Activated CD4-positive, alpha-beta T cell treated with anti-CD3 and anti-CD28 coated beads for 36 hours (primary cell): Measurements from ENCODE around the gene SORCS3. TPM values are rescaled to one million over a fixed set of nuclear protein-coding genes. Genes with fewer than 3 reads are reported as not detected.

Source experiments
- ATAC-seq: fragments of 200-7000 bp; cut with Tn5 transposase; one replicate; pipeline ENCODE4 v1.10.0; 2021; ENCODE audit warnings: mild to moderate bottlenecking, moderate library complexity
- CTCF ChIA-PET: fragments of 350-600 bp; sonication (Branson Sonifier 250); formaldehyde crosslinking; loops from one replicate; lab custom pipeline; 2021; ENCODE audit warnings: antibody characterized with exemption; lab: Charles Lee
- POLR2A ChIA-PET: fragments of 350-600 bp; sonication (Branson Sonifier 250); formaldehyde crosslinking; loops from one replicate; lab custom pipeline; 2021; ENCODE audit warnings: antibody characterized with exemption, inconsistent platforms; lab: Charles Lee
- DNase-seq: peaks from one replicate; pipeline ENCODE4 v3.0.0-alpha.2; 2020
- H3K27ac Mint-ChIP-seq: one replicate; pipeline ENCODE4 v1.8.0; 2021; ENCODE audit warnings: mixed read lengths
- H3K27me3 Mint-ChIP-seq: one replicate; pipeline ENCODE4 v1.8.0; 2021; ENCODE audit warnings: mixed read lengths
- H3K36me3 Mint-ChIP-seq: one replicate; pipeline ENCODE4 v1.8.0; 2021; ENCODE audit warnings: low read depth, mixed read lengths
- H3K4me1 Mint-ChIP-seq: one replicate; pipeline ENCODE4 v1.8.0; 2021; ENCODE audit warnings: mixed read lengths
- H3K4me3 Mint-ChIP-seq: one replicate; pipeline ENCODE4 v1.8.0; 2021; ENCODE audit warnings: mild to moderate bottlenecking, moderate library complexity, mixed read lengths
- H3K9me3 Mint-ChIP-seq: one replicate; pipeline ENCODE4 v1.8.0; 2021; ENCODE audit warnings: low read depth, mixed read lengths
- intact Hi-C, 2 experiments: fragments of 100-400 bp; cut with DNase I in 1 of 2; cut with micrococcal nuclease in 1 of 2; formaldehyde crosslinking; loops; one replicate each; pipeline versions ENCODE4 v1.14.2 to v1.15.1; 2022 to 2024; cut with DNase I, micrococcal nuclease
- total RNA-seq, 2 experiments: library from RNA; stranded (reverse); gene quantifications; one replicate each; pipeline ENCODE4 v1.2.3, GENCODE V29; 2021

The SORCS3 gene
- total RNA-seq, 2 experiments from 2014 or later = not detected

- no peaks in the 10 kb centered on the region for H3K9me3 Mint-ChIP-seq
- no peak overlapping the region for H3K27ac Mint-ChIP-seq
- H3K4me1 Mint-ChIP-seq = no peaks in the 10 kb centered on the region
- intact Hi-C loops = no loop called here
- no peaks in the 10 kb centered on the region for H3K36me3 Mint-ChIP-seq
- ATAC-seq = no peak
- no peak for DNase-seq
- H3K27me3 Mint-ChIP-seq = peaks cover 2% of the 10 kb centered on the region
- H3K4me3 Mint-ChIP-seq = no peak overlapping the region
- POLR2A ChIA-PET = no interaction called here
- CTCF ChIA-PET = no interaction called here
Observed at GRCh38 chr10:104872691-104873090, 231.6 kb downstream of the SORCS3 start.

DNA sequence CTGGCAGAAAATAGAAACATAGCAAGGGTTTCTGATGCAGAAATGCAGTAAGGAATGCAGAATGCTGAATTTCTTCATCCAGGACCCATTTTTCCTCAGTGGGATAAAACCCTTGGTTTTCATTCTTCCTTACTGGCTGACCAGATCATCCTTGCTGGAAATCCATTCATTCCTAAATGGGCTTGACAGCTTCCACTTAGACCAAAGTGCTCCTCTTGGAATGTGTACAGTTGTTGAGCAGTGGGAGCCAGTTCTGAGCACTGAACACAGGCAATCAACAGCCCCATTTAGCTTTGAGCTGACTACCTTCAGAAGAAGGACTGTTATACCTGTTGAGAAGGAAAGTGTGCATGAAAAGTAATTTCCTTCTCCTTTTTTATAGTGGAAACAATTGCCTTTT, 232.1 kb downstream of the SORCS3 start:
- Mint-ChIP-seq H3K36me3 (no peaks in the 10 kb centered on the region), H3K4me3 (no peak overlapping the region), H3K9me3 (no peaks in the 10 kb centered on the region), H3K27me3 (peaks cover 2% of the 10 kb centered on the region), H3K4me1 (no peaks in the 10 kb centered on the region), H3K27ac (no peak overlapping the region)
- ATAC-seq = no peak
- DNase-seq = no peak
- intact Hi-C loops = no loop called here
- CTCF ChIA-PET = no interaction called here
- POLR2A ChIA-PET = no interaction called here

DNA sequence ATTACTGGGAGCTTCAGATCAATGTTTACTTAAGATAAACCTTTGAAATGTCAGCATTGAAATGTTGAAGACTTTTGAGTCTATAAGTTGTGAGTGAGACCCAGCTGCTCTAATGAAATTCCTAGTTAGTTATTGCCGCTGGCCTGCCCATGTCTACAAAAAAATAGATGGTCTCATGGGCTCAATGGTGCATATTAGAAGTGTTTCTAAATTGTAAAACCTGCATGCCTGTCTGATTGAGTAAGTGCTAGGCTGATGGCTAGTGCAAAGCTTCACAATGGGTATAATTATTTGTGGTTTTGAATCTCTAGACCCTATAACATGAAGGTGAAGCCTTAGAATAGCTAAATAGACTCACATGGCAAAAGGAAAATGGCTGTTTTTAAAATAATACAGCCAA, 234.5 kb downstream of the SORCS3 start:
- ChIA-PET CTCF (no interaction called here), POLR2A (no interaction called here)
- ATAC-seq (no peak), DNase-seq (no peak)
- H3K4me3 Mint-ChIP-seq = no peak overlapping the region
- no peaks in the 10 kb centered on the region for H3K9me3 Mint-ChIP-seq
- no peaks in the 10 kb centered on the region for H3K4me1 Mint-ChIP-seq
- H3K36me3 Mint-ChIP-seq = no peaks in the 10 kb centered on the region
- intact Hi-C loops = no loop called here
- H3K27me3 Mint-ChIP-seq = peaks cover 5% of the 10 kb centered on the region
- H3K27ac Mint-ChIP-seq = no peak overlapping the region

DNA sequence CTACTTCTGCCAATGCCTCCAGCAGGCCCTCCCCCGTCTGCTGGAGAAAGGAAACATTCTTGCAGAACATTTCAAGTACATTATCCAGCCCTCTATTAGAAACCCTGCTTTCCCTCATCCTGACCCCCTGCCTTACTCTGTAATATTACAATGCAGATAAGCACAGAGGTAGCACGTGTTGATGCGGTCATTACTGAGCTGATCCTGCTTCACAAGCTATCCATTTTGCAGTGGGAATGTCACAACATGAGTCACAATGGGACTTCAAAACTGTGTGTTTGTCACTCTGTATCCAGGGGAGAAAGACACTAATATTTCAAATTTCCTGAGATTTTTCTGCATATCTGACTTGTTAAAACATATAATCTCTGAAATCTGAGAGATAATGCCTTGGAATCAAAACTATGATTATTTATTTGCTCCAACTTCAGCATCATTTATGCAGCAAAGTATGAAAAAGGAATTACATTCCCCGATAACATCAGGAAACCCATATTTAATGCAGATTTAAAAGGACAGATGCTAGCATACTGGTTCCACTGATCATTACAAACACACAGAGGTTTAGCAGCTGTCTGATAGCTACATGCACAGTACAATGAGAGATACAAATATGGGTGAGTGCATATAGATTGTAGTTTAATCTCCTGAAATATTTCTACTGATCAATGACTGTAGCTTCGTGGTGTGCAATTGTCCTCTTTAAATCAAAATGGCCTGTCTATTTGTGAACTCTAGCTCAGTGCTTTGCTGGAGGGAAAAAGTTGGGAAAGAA, 239.7 kb downstream of the SORCS3 start:
- no peak for DNase-seq
- Mint-ChIP-seq H3K36me3 (no peaks in the 10 kb centered on the region), H3K9me3 (no peaks in the 10 kb centered on the region), H3K27me3 (peaks cover 5% of the 10 kb centered on the region), H3K4me3 (no peak overlapping the region), H3K27ac (no peak overlapping the region), H3K4me1 (no peaks in the 10 kb centered on the region)
- no peak for ATAC-seq
- POLR2A ChIA-PET = no interaction called here
- intact Hi-C loops = no loop called here
- CTCF ChIA-PET = no interaction called here

DNA sequence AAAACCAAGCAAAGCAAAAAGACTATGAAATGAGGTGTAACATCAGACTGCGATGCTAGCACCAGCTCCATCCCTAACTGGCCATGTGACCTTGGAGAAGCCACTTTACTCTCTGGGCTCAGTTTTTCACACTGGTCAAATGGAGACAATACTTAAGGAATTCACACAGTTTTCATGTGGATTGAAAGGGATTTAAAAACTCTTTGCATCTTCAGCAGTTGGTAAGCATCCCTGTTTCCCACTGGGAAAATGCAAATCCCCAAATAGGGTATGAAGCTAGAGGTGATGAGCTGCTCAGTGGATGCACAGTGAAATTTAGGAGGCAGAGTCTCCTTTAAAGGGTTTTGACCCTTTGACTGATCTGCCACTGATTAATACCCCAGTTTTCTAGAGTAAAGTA, 240.7 kb downstream of the SORCS3 start:
- no peak for ATAC-seq
- intact Hi-C loops = no loop called here
- H3K4me3 Mint-ChIP-seq = no peak overlapping the region
- peaks cover 5% of the 10 kb centered on the region for H3K27me3 Mint-ChIP-seq
- no peaks in the 10 kb centered on the region for H3K36me3 Mint-ChIP-seq
- POLR2A ChIA-PET = no interaction called here
- CTCF ChIA-PET = no interaction called here
- no peaks in the 10 kb centered on the region for H3K4me1 Mint-ChIP-seq
- no peak overlapping the region for H3K27ac Mint-ChIP-seq
- no peak for DNase-seq
- no peaks in the 10 kb centered on the region for H3K9me3 Mint-ChIP-seq

- Mint-ChIP-seq H3K27me3 (peaks cover 2% of the 10 kb centered on the region), H3K4me1 (no peaks in the 10 kb centered on the region), H3K27ac (no peak overlapping the region), H3K9me3 (peaks cover 24% of the 10 kb centered on the region), H3K4me3 (no peak overlapping the region), H3K36me3 (no peaks in the 10 kb centered on the region)
- DNase-seq (no peak), ATAC-seq (peak; percentile 16)
- ChIA-PET CTCF (no interaction called here), POLR2A (no interaction called here)
- intact Hi-C loops = no loop called here
Observed at GRCh38 chr10:104892879-104893617, 252.0 kb downstream of the SORCS3 start.

DNA sequence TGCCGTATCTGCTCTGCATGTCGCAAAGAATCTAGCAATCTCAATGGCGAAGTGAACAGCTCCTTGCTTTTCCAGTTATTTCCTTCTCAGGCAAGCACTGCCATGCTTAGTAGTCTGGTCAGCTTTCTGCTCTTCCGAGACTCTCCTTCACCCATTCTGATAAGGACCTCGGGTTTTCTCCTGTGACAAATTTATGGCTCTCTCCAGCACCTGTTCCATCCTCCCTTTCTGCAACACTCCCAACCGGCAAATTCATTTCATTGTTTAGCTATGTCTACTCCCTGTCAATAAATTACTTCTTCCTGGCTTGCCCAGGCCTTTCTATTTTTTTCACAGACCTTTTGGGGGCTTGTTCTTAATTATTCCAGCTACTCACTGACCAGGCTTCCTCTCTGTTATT, 252.6 kb downstream of the SORCS3 start:
- Mint-ChIP-seq H3K9me3 (peaks cover 21% of the 10 kb centered on the region), H3K36me3 (no peaks in the 10 kb centered on the region), H3K4me1 (no peaks in the 10 kb centered on the region), H3K4me3 (no peak overlapping the region), H3K27me3 (peaks cover 2% of the 10 kb centered on the region), H3K27ac (no peak overlapping the region)
- no peak for DNase-seq
- intact Hi-C loops = no loop called here
- ChIA-PET CTCF (no interaction called here), POLR2A (no interaction called here)
- no peak for ATAC-seq

- intact Hi-C loops = no loop called here
- CTCF ChIA-PET = interaction anchor here (0.8 kb wide), 1 partner anchor 30 kb away, joined by 3 read pairs; no protein-coding TSS in a partner anchor
- Mint-ChIP-seq H3K36me3 (no peaks in the 10 kb centered on the region), H3K4me3 (no peak overlapping the region), H3K27me3 (peaks cover 2% of the 10 kb centered on the region), H3K9me3 (peaks cover 14% of the 10 kb centered on the region), H3K27ac (no peak overlapping the region), H3K4me1 (no peaks in the 10 kb centered on the region)
- POLR2A ChIA-PET = interaction anchor here (0.5 kb wide), 1 partner anchor 1074 kb away, joined by 3 read pairs; no protein-coding TSS in a partner anchor
- DNase-seq (no peak), ATAC-seq (no peak)
Observed at GRCh38 chr10:104894681-104895080, 253.6 kb downstream of the SORCS3 start.

DNA sequence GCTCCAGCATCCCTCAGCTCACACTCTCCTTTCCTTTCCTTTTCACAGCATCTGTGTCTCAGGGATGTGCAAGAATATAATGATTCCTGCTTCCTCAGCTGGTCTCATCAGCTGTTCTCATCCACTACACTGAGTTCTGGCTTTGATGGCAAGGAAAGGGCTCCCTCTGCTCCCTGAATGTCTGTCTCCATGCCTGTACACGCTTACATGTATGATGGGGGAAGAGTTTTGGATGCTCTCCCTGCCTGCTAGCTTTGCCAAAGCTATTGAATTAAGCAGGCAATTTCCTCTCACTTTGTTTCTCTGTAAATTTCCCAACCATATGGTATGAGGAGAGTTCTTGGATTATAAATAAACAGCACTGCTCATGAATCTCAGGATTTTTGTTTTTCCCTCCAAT, 254.5 kb downstream of the SORCS3 start:
- DNase-seq = no peak
- Mint-ChIP-seq H3K4me3 (no peak overlapping the region), H3K36me3 (no peaks in the 10 kb centered on the region), H3K9me3 (peaks cover 8% of the 10 kb centered on the region), H3K4me1 (no peaks in the 10 kb centered on the region), H3K27me3 (peaks cover 2% of the 10 kb centered on the region), H3K27ac (no peak overlapping the region)
- POLR2A ChIA-PET = no interaction called here
- CTCF ChIA-PET = interaction anchor here (0.8 kb wide), 1 partner anchor 29 kb away, joined by 3 read pairs; no protein-coding TSS in a partner anchor
- no peak for ATAC-seq
- intact Hi-C loops = no loop called here

- Mint-ChIP-seq H3K27ac (no peak overlapping the region), H3K27me3 (peaks cover 2% of the 10 kb centered on the region)
- POLR2A ChIA-PET = no interaction called here
Observed at GRCh38 chr10:104895981-104896380, 254.9 kb downstream of the SORCS3 start.

GRCh38 chr10:104897696-104898095, 256.6 kb downstream of the SORCS3 start:
- Mint-ChIP-seq H3K27me3 (peaks cover 2% of the 10 kb centered on the region), H3K4me3 (no peak overlapping the region), H3K36me3 (no peaks in the 10 kb centered on the region), H3K4me1 (no peaks in the 10 kb centered on the region), H3K9me3 (peaks cover 3% of the 10 kb centered on the region), H3K27ac (no peak overlapping the region)
- ATAC-seq (no peak), DNase-seq (no peak)
- intact Hi-C loops = no loop called here
- ChIA-PET CTCF (no interaction called here), POLR2A (no interaction called here)

More at GRCh38 chr10:104895981-104896380, 254.9 kb downstream of the SORCS3 start:
- H3K4me3 Mint-ChIP-seq = no peak overlapping the region
- intact Hi-C loops = no loop called here
- H3K9me3 Mint-ChIP-seq = peaks cover 4% of the 10 kb centered on the region
- ATAC-seq = no peak
- no peaks in the 10 kb centered on the region for H3K4me1 Mint-ChIP-seq
- no peaks in the 10 kb centered on the region for H3K36me3 Mint-ChIP-seq
- no peak for DNase-seq
- CTCF ChIA-PET = interaction anchor here (1.2 kb wide), 1 partner anchor 29 kb away, joined by 3 read pairs; no protein-coding TSS in a partner anchor

- no peak overlapping the region for H3K27ac Mint-ChIP-seq
- peaks cover 2% of the 10 kb centered on the region for H3K27me3 Mint-ChIP-seq
- POLR2A ChIA-PET = no interaction called here
- H3K36me3 Mint-ChIP-seq = no peaks in the 10 kb centered on the region
- no peak overlapping the region for H3K4me3 Mint-ChIP-seq
- CTCF ChIA-PET = interaction anchor here (1.3 kb wide), 1 partner anchor 261 kb away, joined by 4 read pairs; no protein-coding TSS in a partner anchor
- no peaks in the 10 kb centered on the region for H3K4me1 Mint-ChIP-seq
- intact Hi-C loops = no loop called here
- no peaks in the 10 kb centered on the region for H3K9me3 Mint-ChIP-seq
- DNase-seq (no peak), ATAC-seq (no peak)
Observed at GRCh38 chr10:104899779-104900178, 258.7 kb downstream of the SORCS3 start.
